PC-9 (cell line): ENCODE data around the gene DIP2C.

Experiments
- CTCF ChIP-seq: fragments of 200-600 bp; sonication (generic); conservative IDR thresholded peaks from 2 replicates; pipeline ENCODE4 v1.6.1; 2017; ENCODE audit warnings: mixed run types, antibody characterized with exemption, mild to moderate bottlenecking, moderate library complexity
- EZH2 ChIP-seq: fragments of 200-600 bp; sonication (generic); IDR thresholded peaks from 2 replicates; pipeline ENCODE4 v1.8.0; 2017; ENCODE audit warnings: antibody characterized with exemption, low read depth

- no peak for TF ChIP-seq EZH2
- TF ChIP-seq CTCF, result no peak
Measured at GRCh38 chr10:591646-592045, 97.8 kb downstream of the DIP2C start.
